HCT116 (cell line): Measurements from ENCODE around the gene CLIP2.

Experiments
- ATF3 ChIP-seq: IDR thresholded peaks from 2 replicates; pipeline ENCODE4 v1.6.1; 2012
- CBX3 ChIP-seq: IDR thresholded peaks from 2 replicates; pipeline ENCODE4 v1.6.1; 2012; ENCODE audit warnings: low read depth
- CEBPB ChIP-seq: IDR thresholded peaks from 2 replicates; pipeline ENCODE4 v1.6.1; 2012; ENCODE audit warnings: low read depth
- MAX ChIP-seq: IDR thresholded peaks from 2 replicates; pipeline ENCODE4 v1.6.1; 2012
- POLR2A ChIP-seq: IDR thresholded peaks from 2 replicates; pipeline ENCODE4 v1.7.0; 2011; ENCODE audit warnings: borderline replicate concordance; ENCODE audit not compliant: insufficient read depth, insufficient read length; ENCODE audit errors: extremely low read depth
- POLR2AphosphoS5 ChIP-seq: IDR thresholded peaks from 2 replicates; pipeline ENCODE4 v1.6.1; 2011; ENCODE audit warnings: mild to moderate bottlenecking, low read depth, low read length, moderate library complexity
- REST ChIP-seq: IDR thresholded peaks from 2 replicates; pipeline ENCODE4 v1.6.1; 2012; ENCODE audit warnings: low read depth
- SP1 ChIP-seq: IDR thresholded peaks from 2 replicates; pipeline ENCODE4 v1.6.1; 2012; ENCODE audit warnings: low read depth
- YY1 ChIP-seq: IDR thresholded peaks from 2 replicates; pipeline ENCODE4 v1.6.1; 2011; ENCODE audit warnings: low read length, low read depth, moderate library complexity, mild to moderate bottlenecking; ENCODE audit not compliant: insufficient replicate concordance; ENCODE audit errors: extremely low read depth
- ZFX ChIP-seq: fragments of 450-650 bp; IDR thresholded peaks from 2 replicates; pipeline ENCODE4 v1.6.1; 2017
- ZNF274 ChIP-seq: fragments of 200-500 bp; sonication (Bioruptor generic); IDR thresholded peaks from 2 replicates; pipeline ENCODE4 v1.6.1; 2014; ENCODE audit warnings: mild to moderate bottlenecking, low read depth, low read length, inconsistent platforms
- TF ChIP-seq, protein P1 (sequence below): IDR thresholded peaks from 2 replicates; pipeline ENCODE4 v1.6.1; 2011; ENCODE audit warnings: mild to moderate bottlenecking, low read length, moderate library complexity; ENCODE audit not compliant: insufficient replicate concordance; ENCODE audit errors: extremely low read depth
- TF ChIP-seq, protein P2 (sequence below), 3 experiments: fragments of 200-600 bp in 1 of 3; sonication (generic) in 1 of 3; IDR thresholded peaks in 2 of 3; conservative IDR thresholded peaks in 1 of 3; 2 replicates each; pipeline ENCODE4 v1.5.1; 2012 to 2017; ENCODE audit warnings: low read depth in 2 of 3, low read length in 2 of 3, antibody characterized with exemption in 1 of 3, borderline replicate concordance in 1 of 3, control low read depth in 1 of 3, mild to moderate bottlenecking in 1 of 3, mixed read lengths in 1 of 3, mixed run types in 1 of 3, moderate library complexity in 1 of 3; ENCODE audit not compliant: insufficient read depth in 1 of 3

DNA sequence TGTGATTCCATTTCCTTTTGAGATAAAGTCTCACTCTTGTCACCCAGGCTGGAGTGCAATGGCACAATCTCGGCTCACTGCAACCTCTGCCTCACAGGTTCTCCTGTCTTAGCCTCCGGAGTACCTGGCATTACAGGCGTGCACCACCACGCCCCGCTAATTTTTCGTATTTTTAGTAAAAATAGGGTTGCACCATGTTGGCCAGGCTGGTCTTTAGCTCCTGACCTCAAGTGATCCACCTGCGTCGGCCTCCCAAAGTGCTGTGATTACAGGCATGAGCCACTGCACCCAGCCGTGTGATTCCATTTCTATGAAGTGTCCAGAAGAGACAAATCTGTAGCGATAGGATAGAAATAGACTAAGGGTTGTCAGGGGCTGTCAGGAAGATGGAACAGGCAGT, 60.4 kb downstream of the CLIP2 start:
- no peak for TF ChIP-seq POLR2A
- TF ChIP-seq CEBPB: no peak
- TF ChIP-seq, protein P1, sequence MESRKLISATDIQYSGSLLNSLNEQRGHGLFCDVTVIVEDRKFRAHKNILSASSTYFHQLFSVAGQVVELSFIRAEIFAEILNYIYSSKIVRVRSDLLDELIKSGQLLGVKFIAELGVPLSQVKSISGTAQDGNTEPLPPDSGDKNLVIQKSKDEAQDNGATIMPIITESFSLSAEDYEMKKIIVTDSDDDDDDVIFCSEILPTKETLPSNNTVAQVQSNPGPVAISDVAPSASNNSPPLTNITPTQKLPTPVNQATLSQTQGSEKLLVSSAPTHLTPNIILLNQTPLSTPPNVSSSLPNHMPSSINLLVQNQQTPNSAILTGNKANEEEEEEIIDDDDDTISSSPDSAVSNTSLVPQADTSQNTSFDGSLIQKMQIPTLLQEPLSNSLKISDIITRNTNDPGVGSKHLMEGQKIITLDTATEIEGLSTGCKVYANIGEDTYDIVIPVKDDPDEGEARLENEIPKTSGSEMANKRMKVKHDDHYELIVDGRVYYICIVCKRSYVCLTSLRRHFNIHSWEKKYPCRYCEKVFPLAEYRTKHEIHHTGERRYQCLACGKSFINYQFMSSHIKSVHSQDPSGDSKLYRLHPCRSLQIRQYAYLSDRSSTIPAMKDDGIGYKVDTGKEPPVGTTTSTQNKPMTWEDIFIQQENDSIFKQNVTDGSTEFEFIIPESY: no peak
- TF ChIP-seq, protein P2, sequence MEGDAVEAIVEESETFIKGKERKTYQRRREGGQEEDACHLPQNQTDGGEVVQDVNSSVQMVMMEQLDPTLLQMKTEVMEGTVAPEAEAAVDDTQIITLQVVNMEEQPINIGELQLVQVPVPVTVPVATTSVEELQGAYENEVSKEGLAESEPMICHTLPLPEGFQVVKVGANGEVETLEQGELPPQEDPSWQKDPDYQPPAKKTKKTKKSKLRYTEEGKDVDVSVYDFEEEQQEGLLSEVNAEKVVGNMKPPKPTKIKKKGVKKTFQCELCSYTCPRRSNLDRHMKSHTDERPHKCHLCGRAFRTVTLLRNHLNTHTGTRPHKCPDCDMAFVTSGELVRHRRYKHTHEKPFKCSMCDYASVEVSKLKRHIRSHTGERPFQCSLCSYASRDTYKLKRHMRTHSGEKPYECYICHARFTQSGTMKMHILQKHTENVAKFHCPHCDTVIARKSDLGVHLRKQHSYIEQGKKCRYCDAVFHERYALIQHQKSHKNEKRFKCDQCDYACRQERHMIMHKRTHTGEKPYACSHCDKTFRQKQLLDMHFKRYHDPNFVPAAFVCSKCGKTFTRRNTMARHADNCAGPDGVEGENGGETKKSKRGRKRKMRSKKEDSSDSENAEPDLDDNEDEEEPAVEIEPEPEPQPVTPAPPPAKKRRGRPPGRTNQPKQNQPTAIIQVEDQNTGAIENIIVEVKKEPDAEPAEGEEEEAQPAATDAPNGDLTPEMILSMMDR (IDR thresholded peaks at IDR 0.05 in 2 of 3, conservative IDR thresholded peaks at IDR 0.05 in 1 of 3; ENCODE audit: borderline replicate concordance in 1 of 3, insufficient read depth in 1 of 3, low read depth in 2 of 3, low read length in 2 of 3): no peak
- TF ChIP-seq POLR2AphosphoS5: no peak
- no peak for TF ChIP-seq ZFX
- TF ChIP-seq REST: no peak
- no peak for TF ChIP-seq ZNF274
- no peak for TF ChIP-seq ATF3
- TF ChIP-seq CBX3: no peak
- no peak for TF ChIP-seq SP1
- no peak for TF ChIP-seq YY1
- no peak for TF ChIP-seq MAX
